DOHH2 (cell line): ENCODE data around the gene SLC38A1.

Experiments used
- H3F3A ChIP-seq: fragments of 200-600 bp; sonication (generic), shearing (Covaris generic); 2 replicates; pipeline ENCODE4 v1.6.0; 2016; ENCODE audit warnings: antibody characterized with exemption, mild to moderate bottlenecking; ENCODE audit not compliant: control insufficient read depth, insufficient read depth
- H3K27ac ChIP-seq: fragments of 200-600 bp; sonication (generic); 2 replicates; pipeline ENCODE4 v1.5.1; 2014; ENCODE audit warnings: low read depth, mild to moderate bottlenecking, low read length, moderate library complexity
- H3K27me3 ChIP-seq: fragments of 200-600 bp; sonication (generic); 2 replicates; pipeline ENCODE4 v1.6.1; 2014; ENCODE audit warnings: mild to moderate bottlenecking, low read length, mixed read lengths; ENCODE audit not compliant: control insufficient read depth
- H3K36me3 ChIP-seq: fragments of 200-600 bp; sonication (generic); 2 replicates; pipeline ENCODE4 v1.6.1; 2014; ENCODE audit warnings: mild to moderate bottlenecking, low read length, moderate library complexity, mixed read lengths; ENCODE audit not compliant: control insufficient read depth
- H3K4me1 ChIP-seq: fragments of 200-600 bp; sonication (generic); 2 replicates; pipeline ENCODE4 v1.6.1; 2014; ENCODE audit warnings: mild to moderate bottlenecking, low read length, mixed read lengths; ENCODE audit not compliant: control insufficient read depth
- H3K4me2 ChIP-seq: fragments of 200-600 bp; sonication (generic); 2 replicates; pipeline ENCODE4 v1.6.0; 2014; ENCODE audit warnings: mild to moderate bottlenecking, low read length, moderate library complexity
- H3K4me3 ChIP-seq: fragments of 200-600 bp; sonication (generic); 2 replicates; pipeline ENCODE4 v1.5.1; 2014; ENCODE audit warnings: mild to moderate bottlenecking, low read length, mixed read lengths
- H3K79me2 ChIP-seq: fragments of 200-600 bp; sonication (generic); 2 replicates; pipeline ENCODE4 v1.6.1; 2014; ENCODE audit warnings: mild to moderate bottlenecking, low read length, mixed read lengths; ENCODE audit not compliant: control insufficient read depth
- H3K9me2 ChIP-seq: fragments of 200-600 bp; sonication (generic); replicated peaks from 2 replicates; pipeline ENCODE4 v1.6.1; 2014; ENCODE audit warnings: mild to moderate bottlenecking, low read length, mixed read lengths; ENCODE audit not compliant: control insufficient read depth
- H3K9me3 ChIP-seq: fragments of 200-600 bp; sonication (generic); 2 replicates; pipeline ENCODE4 v1.6.1; 2014; ENCODE audit warnings: antibody characterized with exemption, low read length, mixed read lengths; ENCODE audit not compliant: control insufficient read depth, insufficient read depth
- H4K20me1 ChIP-seq: fragments of 200-600 bp; sonication (generic); 2 replicates; pipeline ENCODE4 v1.6.0; 2014; ENCODE audit warnings: low read depth, mild to moderate bottlenecking, antibody characterized with exemption, low read length, moderate library complexity; ENCODE audit not compliant: control insufficient read depth, insufficient read depth
- CTCF ChIP-seq: fragments of 200-600 bp; sonication (generic); IDR thresholded peaks from one replicate; pipeline ENCODE4 v1.5.1; 2014; ENCODE audit warnings: antibody characterized with exemption, mild to moderate bottlenecking, low read depth, low read length; ENCODE audit not compliant: poor library complexity, severe bottlenecking
- EZH2phosphoT487 ChIP-seq: fragments of 200-600 bp; sonication (generic); IDR thresholded peaks from 2 replicates; pipeline ENCODE4 v1.6.1; 2017; ENCODE audit warnings: borderline replicate concordance, mild to moderate bottlenecking, antibody characterized with exemption, low read length, moderate library complexity, mixed read lengths

Gene SLC38A1

GRCh38 chr12:46154221-46154985, 114.4 kb downstream of the SLC38A1 start:
- Histone ChIP-seq H3K36me3 (no peaks in the 10 kb centered on the region), H3K27ac (no peak overlapping the region), H3K79me2 (no peaks in the 10 kb centered on the region), H3F3A (no peaks in the 10 kb centered on the region), H3K9me3 (0 out of 2 replicates have a peak, but pooled peaks cover 4% of the 10 kb centered on the region), H4K20me1 (no peaks in the 10 kb centered on the region), H3K4me1 (no peaks in the 10 kb centered on the region), H3K9me2 (no peaks in the 10 kb centered on the region), H3K27me3 (peaks cover 10% of the 10 kb centered on the region), H3K4me3 (no peak overlapping the region), H3K4me2 (no peak overlapping the region)
- TF ChIP-seq CTCF: no peak
- TF ChIP-seq EZH2phosphoT487: no peak

- H4K20me1 ChIP-seq: no peaks in the 10 kb centered on the region
- no peak overlapping the region for H3K4me2 ChIP-seq
- peaks cover 10% of the 10 kb centered on the region for H3K27me3 ChIP-seq
- no peaks in the 10 kb centered on the region for H3K9me2 ChIP-seq
- no peaks in the 10 kb centered on the region for H3K79me2 ChIP-seq
- no peaks in the 10 kb centered on the region for H3F3A ChIP-seq
- 0 out of 2 replicates have a peak, but pooled peaks cover 4% of the 10 kb centered on the region for H3K9me3 ChIP-seq
- no peak overlapping the region for H3K4me3 ChIP-seq
- H3K27ac ChIP-seq: no peak overlapping the region
- no peaks in the 10 kb centered on the region for H3K36me3 ChIP-seq
- TF ChIP-seq CTCF (peak; percentile 63), EZH2phosphoT487 (no peak)
- no peaks in the 10 kb centered on the region for H3K4me1 ChIP-seq
These were observed 115.5 kb downstream of the SLC38A1 start for GRCh38 chr12:46153268-46153872.

GRCh38 chr12:46152456-46152855, 116.4 kb downstream of the SLC38A1 start:
- Histone ChIP-seq H3K9me2 (no peaks in the 10 kb centered on the region), H3K4me1 (no peaks in the 10 kb centered on the region), H3K79me2 (no peaks in the 10 kb centered on the region), H3K27me3 (peaks cover 10% of the 10 kb centered on the region), H3K4me2 (no peak overlapping the region), H4K20me1 (no peaks in the 10 kb centered on the region), H3K4me3 (no peak overlapping the region), H3K27ac (no peak overlapping the region), H3K36me3 (no peaks in the 10 kb centered on the region), H3F3A (no peaks in the 10 kb centered on the region), H3K9me3 (0 out of 2 replicates have a peak, but pooled peaks cover 4% of the 10 kb centered on the region)
- TF ChIP-seq CTCF (no peak), EZH2phosphoT487 (no peak)
